Uterus (tissue), 4 donors: ENCODE results near the gene ADGRF4. TPM values are rescaled to one million over a fixed set of nuclear protein-coding genes. Genes with fewer than 3 reads are reported as not detected.

Experiments used
- DNase-seq, 2 donors: peaks; one replicate each; pipeline ENCODE4 v3.0.0-alpha.2; 2019 to 2020
- H3K27ac ChIP-seq, 2 donors: fragments of 200-600 bp; sonication (generic); 1 replicate in 1 of 2; 2 replicates in 1 of 2; pipeline ENCODE4 v1.5.1; 2016 to 2018
- H3K27me3 ChIP-seq, 2 donors: fragments of 200-600 bp; sonication (generic); one replicate each; pipeline ENCODE4 v1.5.1; 2018 to 2019; ENCODE audit warnings: control low read depth in 1 of 2
- H3K36me3 ChIP-seq, 2 donors: fragments of 200-600 bp; sonication (generic); one replicate each; pipeline ENCODE4 v1.5.1; 2019; ENCODE audit warnings: control low read depth in 1 of 2
- H3K4me1 ChIP-seq, 2 donors: fragments of 200-600 bp; sonication (generic); one replicate each; pipeline ENCODE4 v1.5.1; 2018 to 2019; ENCODE audit warnings: control low read depth in 1 of 2
- H3K4me3 ChIP-seq, 2 donors: fragments of 200-600 bp; sonication (generic); 1 replicate in 1 of 2; 2 replicates in 1 of 2; pipeline ENCODE4 v1.5.1; 2018 to 2019; ENCODE audit warnings: mild to moderate bottlenecking in 1 of 2
- H3K9me3 ChIP-seq, 2 donors: fragments of 200-600 bp; sonication (generic); one replicate each; pipeline ENCODE4 v1.5.1; 2019; ENCODE audit warnings: control low read depth in 1 of 2
- POLR2A ChIP-seq, 2 donors: fragments of 450-650 bp; IDR thresholded peaks; one replicate each; pipeline ENCODE4 v1.6.1; 2016; ENCODE audit warnings: antibody characterized with exemption in 2 of 2, mild to moderate bottlenecking in 1 of 2, moderate library complexity in 1 of 2
- intact Hi-C: fragments of 100-400 bp; cut with DNase I; formaldehyde crosslinking; loops from one replicate; pipeline ENCODE4 v1.15.1; 2023; ENCODE audit warnings: low total_unique reads
- total RNA-seq, 4 donors: library from RNA; depleted of rRNA in 3 of 4; stranded (reverse); fragments of >200 nt in 3 of 4; gene quantifications; one replicate each; pipeline versions ENCODE4 v1.1.0 to v1.2.4, GENCODE V29; 2014 to 2023
- TF ChIP-seq, protein P1 (sequence below), 4 experiments: fragments of 200-600 bp in 2 of 4; fragments of 450-650 bp in 2 of 4; sonication (generic) in 2 of 4; IDR thresholded peaks; one replicate each; pipeline ENCODE4 v1.5.1; 2016 to 2019; ENCODE audit warnings: antibody characterized with exemption in 4 of 4, mild to moderate bottlenecking in 2 of 4, moderate library complexity in 1 of 4
- donor health status: DM: yes; HTN: yes; CAD: no.

ADGRF4 gene
- total RNA-seq, 4 donors from 2014 or later = 0.24 TPM; not detected in 3

- H3K9me3 ChIP-seq = no peaks in the 10 kb centered on the region
- intact Hi-C loops = no loop called here
- DNase-seq = no peak
- H3K36me3 ChIP-seq = no peaks in the 10 kb centered on the region
- H3K4me1 ChIP-seq = no peaks in the 10 kb centered on the region
- H3K4me3 ChIP-seq = no peak overlapping the region
- no peak for TF ChIP-seq POLR2A (IDR thresholded peaks at IDR 0.05)
- TF ChIP-seq, protein P1, sequence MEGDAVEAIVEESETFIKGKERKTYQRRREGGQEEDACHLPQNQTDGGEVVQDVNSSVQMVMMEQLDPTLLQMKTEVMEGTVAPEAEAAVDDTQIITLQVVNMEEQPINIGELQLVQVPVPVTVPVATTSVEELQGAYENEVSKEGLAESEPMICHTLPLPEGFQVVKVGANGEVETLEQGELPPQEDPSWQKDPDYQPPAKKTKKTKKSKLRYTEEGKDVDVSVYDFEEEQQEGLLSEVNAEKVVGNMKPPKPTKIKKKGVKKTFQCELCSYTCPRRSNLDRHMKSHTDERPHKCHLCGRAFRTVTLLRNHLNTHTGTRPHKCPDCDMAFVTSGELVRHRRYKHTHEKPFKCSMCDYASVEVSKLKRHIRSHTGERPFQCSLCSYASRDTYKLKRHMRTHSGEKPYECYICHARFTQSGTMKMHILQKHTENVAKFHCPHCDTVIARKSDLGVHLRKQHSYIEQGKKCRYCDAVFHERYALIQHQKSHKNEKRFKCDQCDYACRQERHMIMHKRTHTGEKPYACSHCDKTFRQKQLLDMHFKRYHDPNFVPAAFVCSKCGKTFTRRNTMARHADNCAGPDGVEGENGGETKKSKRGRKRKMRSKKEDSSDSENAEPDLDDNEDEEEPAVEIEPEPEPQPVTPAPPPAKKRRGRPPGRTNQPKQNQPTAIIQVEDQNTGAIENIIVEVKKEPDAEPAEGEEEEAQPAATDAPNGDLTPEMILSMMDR (IDR thresholded peaks at IDR 0.05) = no peak
- no peak overlapping the region for H3K27ac ChIP-seq
- H3K27me3 ChIP-seq = no peaks in the 10 kb centered on the region
Observed at GRCh38 chr6:47710295-47710694, 11.9 kb downstream of the ADGRF4 start.

DNA sequence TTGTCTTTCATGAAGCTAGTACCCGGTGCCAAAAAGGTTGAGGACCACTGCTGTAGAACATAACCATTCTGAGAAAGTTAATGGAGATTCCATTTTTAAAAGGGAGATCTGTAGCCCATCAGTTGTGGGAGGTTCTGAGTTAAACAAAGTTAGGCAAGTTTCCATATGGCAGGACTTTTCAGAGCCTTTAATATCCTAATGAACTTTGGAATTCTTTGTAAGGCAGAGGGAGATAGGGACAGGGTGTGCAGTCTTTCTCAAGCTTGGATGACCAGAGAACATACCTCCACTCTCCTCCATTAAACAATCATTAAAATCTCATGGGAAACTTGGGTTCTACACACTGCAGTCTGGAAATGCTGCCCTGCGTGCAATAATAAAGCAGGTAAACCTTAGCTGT lies 14.8 kb downstream of the ADGRF4 start:
- Histone ChIP-seq H3K27ac (no peak overlapping the region), H3K36me3 (no peaks in the 10 kb centered on the region), H3K27me3 (no peaks in the 10 kb centered on the region), H3K4me1 (no peaks in the 10 kb centered on the region), H3K4me3 (no peak overlapping the region), H3K9me3 (no peaks in the 10 kb centered on the region)
- intact Hi-C loops = no loop called here
- no peak for DNase-seq
- TF ChIP-seq, protein P1 (IDR thresholded peaks at IDR 0.05) = no peak
- no peak for TF ChIP-seq POLR2A (IDR thresholded peaks at IDR 0.05)

DNA sequence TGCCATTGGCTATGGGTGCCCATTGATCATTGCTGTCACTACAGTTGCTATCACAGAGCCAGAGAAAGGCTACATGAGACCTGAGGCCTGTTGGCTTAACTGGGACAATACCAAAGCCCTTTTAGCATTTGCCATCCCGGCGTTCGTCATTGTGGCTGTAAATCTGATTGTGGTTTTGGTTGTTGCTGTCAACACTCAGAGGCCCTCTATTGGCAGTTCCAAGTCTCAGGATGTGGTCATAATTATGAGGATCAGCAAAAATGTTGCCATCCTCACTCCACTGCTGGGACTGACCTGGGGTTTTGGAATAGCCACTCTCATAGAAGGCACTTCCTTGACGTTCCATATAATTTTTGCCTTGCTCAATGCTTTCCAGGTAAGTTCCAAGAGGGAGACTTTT lies 16.4 kb downstream of the ADGRF4 start:
- DNase-seq = no peak
- Histone ChIP-seq H3K27ac (no peak overlapping the region), H3K27me3 (no peaks in the 10 kb centered on the region), H3K4me1 (no peaks in the 10 kb centered on the region), H3K4me3 (no peak overlapping the region), H3K36me3 (no peaks in the 10 kb centered on the region), H3K9me3 (no peaks in the 10 kb centered on the region)
- no peak for TF ChIP-seq POLR2A (IDR thresholded peaks at IDR 0.05)
- TF ChIP-seq, protein P1 (IDR thresholded peaks at IDR 0.05) = no peak
- intact Hi-C loops = no loop called here

- no peaks in the 10 kb centered on the region for H3K27me3 ChIP-seq
- no peaks in the 10 kb centered on the region for H3K36me3 ChIP-seq
- no peaks in the 10 kb centered on the region for H3K4me1 ChIP-seq
- intact Hi-C loops = no loop called here
- no peak overlapping the region for H3K4me3 ChIP-seq
- DNase-seq = no peak
- no peak overlapping the region for H3K27ac ChIP-seq
- no peaks in the 10 kb centered on the region for H3K9me3 ChIP-seq
- TF ChIP-seq, protein P1 (IDR thresholded peaks at IDR 0.05) = no peak
- no peak for TF ChIP-seq POLR2A (IDR thresholded peaks at IDR 0.05)
Observed at GRCh38 chr6:47715782-47716181, 17.4 kb downstream of the ADGRF4 start.

GRCh38 chr6:47716207-47716606 lies 17.8 kb downstream of the ADGRF4 start:
- Histone ChIP-seq H3K9me3 (no peaks in the 10 kb centered on the region), H3K27me3 (no peaks in the 10 kb centered on the region), H3K27ac (no peak overlapping the region), H3K36me3 (no peaks in the 10 kb centered on the region), H3K4me3 (no peak overlapping the region), H3K4me1 (no peaks in the 10 kb centered on the region)
- intact Hi-C loops = no loop called here
- TF ChIP-seq, protein P1 (IDR thresholded peaks at IDR 0.05) = no peak
- no peak for TF ChIP-seq POLR2A (IDR thresholded peaks at IDR 0.05)
- DNase-seq = no peak
